Upper lobe of left lung (tissue), 6 donors: ENCODE measurements around the gene RPS28. TPM values are rescaled to one million over a fixed set of nuclear protein-coding genes. Genes with fewer than 3 reads are reported as not detected.

Source experiments
- ATAC-seq, 2 donors: fragments of 200-7000 bp; cut with Tn5 transposase; one replicate each; pipeline ENCODE4 v1.9.1; 2022; ENCODE audit warnings: mild to moderate bottlenecking in 2 of 2, moderate library complexity in 2 of 2; ENCODE audit not compliant: low FRiP score in 2 of 2
- DNase-seq, 2 donors: peaks; one replicate each; pipeline ENCODE4 v3.0.0-alpha.2; 2019 to 2020
- H3K27ac ChIP-seq, 4 donors: fragments of 200-600 bp; sonication (generic); one replicate each; pipeline ENCODE4 v1.5.1; 2016 to 2019
- H3K27me3 ChIP-seq, 4 donors: fragments of 200-600 bp; sonication (generic); one replicate each; pipeline ENCODE4 v1.5.1; 2017 to 2019
- H3K36me3 ChIP-seq, 4 donors: fragments of 200-600 bp; sonication (generic); one replicate each; pipeline ENCODE4 v1.5.1; 2016 to 2019
- H3K4me1 ChIP-seq, 4 donors: fragments of 200-600 bp; sonication (generic); one replicate each; pipeline ENCODE4 v1.5.1; 2018 to 2019
- H3K4me3 ChIP-seq, 4 donors: fragments of 200-600 bp; sonication (generic); one replicate each; pipeline ENCODE4 v1.5.1; 2017 to 2019; ENCODE audit warnings: mild to moderate bottlenecking in 2 of 4, moderate library complexity in 1 of 4
- H3K9me3 ChIP-seq, 4 donors: fragments of 200-600 bp; sonication (generic); one replicate each; pipeline ENCODE4 v1.5.1; 2018 to 2019
- CTCF ChIP-seq, 6 experiments: fragments of 450-650 bp in 4 of 6; fragments of 200-600 bp in 2 of 6; sonication (generic) in 2 of 6; IDR thresholded peaks; one replicate each; pipeline ENCODE4 v1.5.1; 2016 to 2019; ENCODE audit warnings: antibody characterized with exemption in 6 of 6
- EP300 ChIP-seq, 4 donors: sonication (generic); formaldehyde crosslinking; IDR thresholded peaks; one replicate each; pipeline ENCODE4 v1.5.1; 2017; ENCODE audit warnings: antibody characterized with exemption in 4 of 4, control low read depth in 2 of 4
- POLR2A ChIP-seq, 4 donors: fragments of 450-650 bp; IDR thresholded peaks; one replicate each; pipeline ENCODE4 v1.5.1; 2016 to 2017; ENCODE audit warnings: antibody characterized with exemption in 4 of 4, mild to moderate bottlenecking in 2 of 4
- POLR2AphosphoS5 ChIP-seq, 2 donors: sonication (generic); formaldehyde crosslinking; IDR thresholded peaks; one replicate each; pipeline ENCODE4 v1.5.1; 2017; ENCODE audit warnings: antibody characterized with exemption in 2 of 2
- WGBS, 2 donors: methylation state at CpG; one replicate each; pipeline ENCODE4 v1.1.5; 2017 to 2018; 5-methylcytosine and 5-hydroxymethylcytosine counted together
- total RNA-seq, 6 donors: library from RNA; depleted of rRNA in 4 of 6; stranded (reverse); fragments of >200 nt in 4 of 6; gene quantifications; one replicate each; pipeline versions ENCODE4 v1.1.0 to v1.2.1, GENCODE V29; 2016 to 2021
- donor health status: DM: no; HTN: no; CAD: no; lungs with moderate emphysema.
- donor health status: DM: no; HTN: yes; CAD: no; lungs with severe emphysema.

The RPS28 gene
- total RNA-seq, 6 donors from 2014 or later, result 282 to 1,919 (median 843) TPM

DNA sequence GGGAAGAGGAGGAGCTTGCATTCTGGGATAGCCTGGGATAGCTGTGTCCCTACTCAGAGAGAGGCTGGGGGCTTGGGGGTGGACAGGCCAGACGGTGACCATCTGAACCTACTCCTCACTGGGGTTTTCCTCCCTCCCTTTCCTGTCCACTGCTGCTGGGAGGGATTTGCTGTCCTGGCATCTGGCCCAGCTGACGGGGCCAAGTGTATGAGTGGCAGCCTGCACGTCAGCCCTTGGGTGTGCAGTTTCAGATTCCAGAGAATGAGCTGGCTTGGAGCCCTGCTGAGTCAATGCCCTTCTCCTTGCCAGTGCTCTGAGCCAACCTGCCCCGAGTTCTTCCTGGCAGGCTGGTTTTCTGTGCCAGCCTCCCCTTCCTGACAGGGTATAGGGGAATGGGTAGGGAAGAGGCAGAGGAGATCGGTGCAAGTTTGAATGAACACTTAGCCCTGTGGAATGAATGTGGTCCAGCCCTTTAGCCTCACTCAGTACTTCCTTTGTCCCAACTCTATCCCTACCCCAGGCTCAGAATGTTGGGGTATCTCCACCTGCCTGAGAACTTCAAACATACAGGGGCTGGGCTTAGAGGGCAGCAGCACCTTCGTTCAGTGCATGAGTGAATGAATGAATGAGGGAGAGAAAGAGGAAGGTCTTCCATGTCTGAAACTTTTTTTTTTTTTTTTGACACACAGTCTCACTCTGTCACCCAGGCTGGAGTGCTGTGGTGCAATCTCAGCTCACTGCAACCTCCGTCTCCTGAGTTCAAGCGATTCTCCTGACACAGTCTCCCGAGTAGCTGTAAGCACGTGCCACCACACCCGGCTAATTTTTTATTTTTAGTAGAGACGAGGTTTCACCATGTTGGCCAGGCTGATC, 40.9 kb downstream of the RPS28 start:
- no peaks in the 10 kb centered on the region for H3K36me3 ChIP-seq
- ATAC-seq, result peak; percentile 82 to 92
- WGBS, 2 donors, result 15 to 19% methylated on average over 10 to 12 of the region's 12 CpGs
- H3K27me3 ChIP-seq, result peaks cover 0 to 3% (median 1%) of the 10 kb centered on the region in 4 donors
- H3K4me1 ChIP-seq, result peaks cover 38 to 60% (median 50%) of the 10 kb centered on the region in 4 donors
- peak overlapping the region; percentile 70 to 91 (median 83) for H3K27ac ChIP-seq
- peak; percentile 86 to 97 for DNase-seq
- no peaks in the 10 kb centered on the region for H3K9me3 ChIP-seq
- TF ChIP-seq POLR2AphosphoS5 (IDR thresholded peaks at IDR 0.05) (peak; percentile 93 to 97), POLR2A (IDR thresholded peaks at IDR 0.05) (peak in 1 of 4 donors; percentile 23), EP300 (IDR thresholded peaks at IDR 0.05) (peak in 3 of 4 donors; percentile 74 to 97 (median 79)), CTCF (IDR thresholded peaks at IDR 0.05) (no peak)
- no peak overlapping the region for H3K4me3 ChIP-seq

GRCh38 chr19:8363803-8364771, 42.8 kb downstream of the RPS28 start, which contains the start of gene ANGPTL4:
TSS of gene ANGPTL4 (plus strand) at chr19:8364155. CDS start at chr19:8364322, 167 bp downstream.
- Histone ChIP-seq H3K27ac (peak within 1 kb of the TSS; percentile 70 to 91 (median 83)), H3K9me3 (no peaks in the 10 kb centered on the region), H3K4me3 (peak within 1 kb of the TSS; percentile 39 to 63 (median 51)), H3K27me3 (peaks cover 0 to 3% (median 1%) of the 10 kb centered on the region in 4 donors), H3K36me3 (no peaks in the 10 kb centered on the region), H3K4me1 (peaks cover 53 to 77% (median 67%) of the 10 kb centered on the region in 4 donors)
- ATAC-seq (peak; percentile 38 to 76), DNase-seq (peak; percentile 31 to 87)
- TF ChIP-seq POLR2AphosphoS5 (IDR thresholded peaks at IDR 0.05) (peak; percentile 74 to 83), EP300 (IDR thresholded peaks at IDR 0.05) (no peak), POLR2A (IDR thresholded peaks at IDR 0.05) (peak; percentile 27 to 66 (median 48)), CTCF (IDR thresholded peaks at IDR 0.05) (peak in 3 of 6 experiments; percentile 19 to 37 (median 26))
- 1 to 3% methylated on average over 17 to 62 of the region's 81 CpGs for WGBS, 2 donors

GRCh38 chr19:8366121-8366581, 44.9 kb downstream of the RPS28 start:
- TF ChIP-seq POLR2AphosphoS5 (IDR thresholded peaks at IDR 0.05) (peak in 1 of 2 donors; percentile 34), POLR2A (IDR thresholded peaks at IDR 0.05) (no peak)
- H3K27me3 ChIP-seq, result peaks cover 0 to 3% (median 1%) of the 10 kb centered on the region in 4 donors
- no peak for ATAC-seq

DNA sequence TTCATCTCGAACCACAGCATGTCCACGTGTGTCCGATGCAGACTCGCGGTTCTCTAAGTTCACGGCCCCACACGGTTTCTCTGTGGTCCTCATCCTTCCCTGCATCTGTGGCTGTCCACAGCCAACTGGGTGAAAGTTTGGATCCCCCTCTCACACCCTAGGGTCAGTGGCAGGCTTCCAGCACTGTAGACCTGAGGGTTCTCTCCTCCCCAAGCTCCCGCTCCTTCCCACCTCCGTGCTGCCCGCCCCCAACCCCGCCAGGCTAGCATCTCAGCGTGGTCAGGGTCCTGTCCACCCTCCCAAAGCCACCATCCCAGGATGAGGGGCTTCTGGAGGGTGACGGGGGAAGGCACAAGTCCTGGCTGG, 45.6 kb downstream of the RPS28 start:
- DNase-seq (peak in 1 of 2 donors; percentile 70), ATAC-seq (no peak)
- H3K4me1 ChIP-seq, result peaks cover 46 to 68% (median 57%) of the 10 kb centered on the region in 4 donors
- H3K9me3 ChIP-seq, result no peaks in the 10 kb centered on the region
- peaks cover 0 to 3% (median 0%) of the 10 kb centered on the region in 4 donors for H3K36me3 ChIP-seq
- H3K27ac ChIP-seq, result peak overlapping the region; percentile 38 to 78 (median 57)
- 62 to 70% methylated on average over 13 of the region's 13 CpGs for WGBS, 2 donors
- peaks cover 0 to 3% (median 1%) of the 10 kb centered on the region in 4 donors for H3K27me3 ChIP-seq
- H3K4me3 ChIP-seq, result peak overlapping the region in 1 of 4 donors; percentile 16
- no peak for TF ChIP-seq CTCF (IDR thresholded peaks at IDR 0.05)
- TF ChIP-seq POLR2A (IDR thresholded peaks at IDR 0.05), result no peak
- TF ChIP-seq POLR2AphosphoS5 (IDR thresholded peaks at IDR 0.05), result no peak
- peak in 1 of 4 donors; percentile 3 for TF ChIP-seq EP300 (IDR thresholded peaks at IDR 0.05)

More at GRCh38 chr19:8366121-8366581, 44.9 kb downstream of the RPS28 start:
- peaks cover 0 to 2% (median 0%) of the 10 kb centered on the region in 4 donors for H3K36me3 ChIP-seq
- no peak for DNase-seq
- peak overlapping the region in 1 of 4 donors; percentile 56 for H3K4me3 ChIP-seq
- H3K4me1 ChIP-seq, result peaks cover 53 to 76% (median 65%) of the 10 kb centered on the region in 4 donors
- 97 to 98% methylated on average over 7 of the region's 11 CpGs for WGBS, 2 donors
- H3K9me3 ChIP-seq, result no peaks in the 10 kb centered on the region
- H3K27ac ChIP-seq, result peak overlapping the region in 3 of 4 donors; percentile 47 to 78 (median 67)
